Raji (cell line): ENCODE data around the gene ZNF821.

Experiments used
- POLR2A ChIP-seq: IDR thresholded peaks from 2 replicates; pipeline ENCODE4 v1.6.1; 2011; ENCODE audit warnings: low read depth, low read length, control low read depth; ENCODE audit not compliant: insufficient read depth

The ZNF821 gene

DNA sequence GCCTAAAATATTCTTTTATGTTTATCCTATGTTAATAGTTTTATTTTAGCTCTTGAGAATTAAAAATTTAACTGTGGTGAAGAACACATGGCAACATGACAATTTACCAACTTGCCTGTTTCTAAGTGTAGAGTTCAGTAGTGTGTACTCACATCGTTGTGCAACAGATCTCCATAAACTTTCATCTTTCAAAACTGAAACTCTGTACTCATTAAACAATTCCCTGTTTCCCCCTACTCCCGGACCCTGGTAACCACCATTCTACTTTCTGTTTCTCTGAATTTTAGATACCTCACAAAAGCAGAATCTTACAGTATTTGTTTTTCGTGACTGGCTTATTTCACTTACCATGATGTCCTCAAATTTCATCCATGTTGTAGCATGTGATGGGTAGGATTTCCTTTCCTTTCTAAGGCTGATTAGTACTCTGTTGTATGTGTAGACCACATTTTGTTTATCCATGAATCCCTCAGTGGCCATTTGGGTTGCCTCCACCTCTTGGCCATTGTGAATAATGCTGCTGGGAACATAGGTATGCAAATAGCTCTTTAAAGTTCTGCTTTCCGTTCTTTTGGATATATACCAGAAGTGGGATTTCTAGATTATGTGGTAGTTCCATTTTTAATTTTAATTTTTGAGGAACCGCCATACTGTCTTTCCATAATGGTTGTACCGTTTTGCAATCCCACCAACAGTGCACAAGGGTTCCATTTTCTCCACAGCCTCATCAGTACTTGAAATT is 28.7 kb upstream of the ZNF821 start:
- no peak for TF ChIP-seq POLR2A

DNA sequence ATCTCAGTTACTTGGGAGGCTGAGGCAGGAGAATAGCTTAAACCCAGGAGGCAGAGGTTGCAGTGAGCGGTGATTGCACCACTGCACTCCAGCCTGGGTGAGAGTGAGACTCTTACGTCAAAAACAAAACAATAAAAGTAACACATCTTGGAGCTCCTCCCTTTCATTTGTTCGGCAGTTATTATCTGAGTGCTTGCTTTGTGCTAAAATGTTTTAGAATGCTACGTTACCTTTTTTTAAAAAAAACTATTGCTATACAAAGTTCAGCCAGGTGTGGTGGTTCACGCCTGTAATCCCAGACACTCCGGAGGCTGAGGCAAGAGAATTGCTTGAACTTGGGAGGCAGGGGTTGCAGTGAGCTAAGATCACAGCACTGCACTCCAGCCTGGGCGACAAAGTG is 27.1 kb upstream of the ZNF821 start:
- TF ChIP-seq POLR2A: no peak

DNA sequence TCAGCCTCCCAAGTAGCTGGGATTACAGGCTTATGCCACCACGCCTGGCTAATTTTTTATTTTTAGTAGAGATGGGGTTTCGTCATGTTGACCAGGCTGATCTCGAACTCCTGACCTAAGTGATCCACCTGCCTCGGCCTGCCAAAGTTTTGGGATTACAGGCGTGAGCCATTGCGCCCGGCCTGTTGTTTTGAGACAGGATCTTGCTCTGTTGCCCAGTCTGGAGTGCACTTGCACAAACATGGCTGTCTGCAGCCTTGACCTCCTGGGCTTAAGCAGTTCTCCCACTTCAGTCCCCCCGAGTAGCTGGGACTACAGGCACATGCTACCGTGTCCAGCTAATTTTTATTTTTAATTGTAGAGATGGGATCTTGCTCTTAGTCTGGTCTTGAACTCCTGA is 20.3 kb upstream of the ZNF821 start:
- no peak for TF ChIP-seq POLR2A

DNA sequence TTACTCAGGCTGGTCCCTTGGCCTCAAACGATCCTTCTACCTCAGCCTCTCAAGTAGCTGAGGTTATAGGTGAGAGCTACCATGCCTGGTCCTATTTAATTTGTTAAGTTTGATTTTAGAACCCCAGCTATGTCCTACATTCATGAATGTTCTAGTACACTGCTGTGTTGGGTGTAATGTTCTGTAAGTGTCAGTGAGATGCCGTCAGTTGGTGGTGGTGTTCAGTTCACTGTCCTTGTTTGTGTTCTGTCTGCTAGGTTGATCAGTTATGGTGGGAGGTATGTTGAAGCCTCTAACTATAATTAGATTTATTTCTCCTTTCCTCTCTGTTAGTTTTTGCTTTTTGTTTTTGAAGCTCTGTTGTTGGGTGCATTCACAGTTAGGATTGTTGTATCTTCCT is 19.6 kb upstream of the ZNF821 start:
- no peak for TF ChIP-seq POLR2A

DNA sequence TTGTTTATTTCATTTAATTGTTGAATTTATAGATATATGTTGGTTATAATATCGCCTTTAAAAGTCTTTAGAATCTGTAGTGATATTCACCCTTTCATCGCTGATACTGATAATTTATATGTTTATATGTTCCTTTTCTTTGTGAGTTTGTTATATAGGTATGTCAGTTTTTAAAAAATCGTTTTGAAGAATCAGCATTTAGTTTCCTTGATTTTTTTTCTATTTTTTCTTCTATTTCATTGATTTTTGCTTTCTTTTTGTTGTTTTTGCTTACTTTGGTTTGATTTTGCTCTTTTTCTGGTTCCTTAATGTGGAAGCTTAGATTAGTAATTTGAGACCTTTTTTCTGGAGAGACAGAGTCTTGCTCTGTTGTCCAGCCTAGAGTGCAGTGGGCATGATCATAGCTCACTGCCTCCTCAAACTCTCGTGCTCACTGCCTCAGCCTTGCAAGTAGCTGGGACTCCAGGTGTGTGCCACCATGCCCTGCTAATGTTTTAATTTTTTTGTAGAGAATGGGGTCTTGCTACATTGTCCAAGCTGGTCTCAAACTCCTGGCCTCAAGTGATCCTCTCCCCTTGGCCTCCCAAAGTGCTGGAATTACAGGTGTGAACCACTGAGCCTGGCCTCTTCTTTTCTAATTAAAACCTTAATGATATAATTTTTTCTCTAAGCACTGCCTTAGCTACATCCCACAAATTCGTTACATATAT is 18.8 kb upstream of the ZNF821 start:
- no peak for TF ChIP-seq POLR2A

DNA sequence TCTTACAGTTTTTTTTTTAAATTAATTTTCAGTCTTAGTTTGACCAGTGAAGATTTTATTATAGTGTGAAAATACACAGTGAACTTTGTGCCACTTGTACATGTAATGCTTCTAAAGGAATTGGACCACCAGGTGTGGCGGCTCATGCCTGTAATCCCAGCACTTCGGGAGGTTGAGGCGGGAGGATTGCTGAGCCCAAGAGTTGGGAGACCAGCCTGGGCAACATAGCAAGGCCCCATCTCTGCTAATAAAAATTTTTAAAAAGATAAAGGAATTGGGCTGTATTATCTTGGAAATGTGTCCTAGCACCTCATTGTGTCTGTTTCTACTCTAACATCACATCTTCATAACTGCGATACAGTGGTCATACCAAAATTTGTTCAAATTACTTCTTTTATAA is 15.2 kb upstream of the ZNF821 start:
- no peak for TF ChIP-seq POLR2A

DNA sequence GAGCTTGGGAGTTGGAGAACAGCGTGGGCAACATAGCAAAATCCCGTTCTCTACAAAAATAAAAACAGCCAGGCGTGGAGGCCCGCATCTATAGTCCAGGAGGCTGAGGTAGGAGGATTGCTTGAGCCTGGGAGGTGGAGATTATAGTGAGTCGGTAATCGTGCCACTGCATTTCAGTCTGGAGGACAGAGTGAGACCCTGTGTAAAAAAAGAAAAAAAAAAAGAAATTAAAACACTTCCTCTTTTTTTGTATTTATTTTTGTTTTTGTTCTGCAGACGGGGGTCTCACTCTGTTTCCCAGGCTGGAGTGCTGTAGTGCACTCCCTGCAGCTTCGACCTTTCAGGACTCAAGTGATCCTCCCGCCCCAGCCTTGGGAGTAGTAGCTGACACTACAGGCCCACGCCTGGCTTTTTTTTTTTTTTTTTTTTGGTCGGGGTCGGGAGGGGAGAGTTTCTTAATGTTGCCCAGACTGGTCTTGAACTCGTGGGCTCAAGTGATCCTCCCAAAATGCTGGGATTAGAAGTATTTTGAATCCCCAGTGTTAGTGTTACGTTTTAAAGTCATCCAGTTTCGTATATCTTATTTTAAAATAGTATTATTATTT is 12.9 kb upstream of the ZNF821 start:
- no peak for TF ChIP-seq POLR2A

DNA sequence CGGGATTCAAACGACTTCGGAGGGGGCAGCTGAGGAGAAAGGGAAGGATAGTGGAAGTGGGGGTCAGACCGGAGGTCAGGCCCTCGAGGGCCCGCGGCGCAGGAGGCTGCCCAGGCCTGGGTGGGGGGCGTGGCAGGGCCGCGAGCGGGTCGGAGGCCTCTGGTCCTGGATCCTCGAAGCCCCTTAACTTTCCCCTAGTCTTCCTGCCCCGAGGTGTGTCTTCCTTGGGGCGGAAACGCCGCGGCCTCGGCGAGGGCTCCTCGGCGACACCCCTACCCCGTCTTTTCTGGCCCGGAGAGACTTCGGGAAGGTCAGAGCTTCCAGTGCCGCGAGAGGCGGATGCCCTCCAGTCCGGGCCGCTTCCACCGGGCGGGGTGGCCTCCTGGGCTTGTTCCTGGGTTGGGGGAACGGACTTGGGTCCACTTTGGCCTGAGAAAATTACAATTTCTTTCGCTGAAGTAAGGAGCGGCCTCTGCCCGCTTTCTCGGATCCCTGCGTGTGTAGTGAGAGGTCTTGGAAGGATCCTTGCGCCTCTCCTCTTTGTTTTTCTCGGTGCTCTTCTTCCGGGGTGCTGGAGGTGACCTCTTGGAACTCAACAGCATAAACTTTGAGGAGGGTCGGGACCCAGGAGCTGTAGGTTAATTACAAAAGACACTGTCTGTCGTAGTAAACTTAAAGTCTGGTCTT is 11.8 kb upstream of the ZNF821 start:
- no peak for TF ChIP-seq POLR2A

DNA sequence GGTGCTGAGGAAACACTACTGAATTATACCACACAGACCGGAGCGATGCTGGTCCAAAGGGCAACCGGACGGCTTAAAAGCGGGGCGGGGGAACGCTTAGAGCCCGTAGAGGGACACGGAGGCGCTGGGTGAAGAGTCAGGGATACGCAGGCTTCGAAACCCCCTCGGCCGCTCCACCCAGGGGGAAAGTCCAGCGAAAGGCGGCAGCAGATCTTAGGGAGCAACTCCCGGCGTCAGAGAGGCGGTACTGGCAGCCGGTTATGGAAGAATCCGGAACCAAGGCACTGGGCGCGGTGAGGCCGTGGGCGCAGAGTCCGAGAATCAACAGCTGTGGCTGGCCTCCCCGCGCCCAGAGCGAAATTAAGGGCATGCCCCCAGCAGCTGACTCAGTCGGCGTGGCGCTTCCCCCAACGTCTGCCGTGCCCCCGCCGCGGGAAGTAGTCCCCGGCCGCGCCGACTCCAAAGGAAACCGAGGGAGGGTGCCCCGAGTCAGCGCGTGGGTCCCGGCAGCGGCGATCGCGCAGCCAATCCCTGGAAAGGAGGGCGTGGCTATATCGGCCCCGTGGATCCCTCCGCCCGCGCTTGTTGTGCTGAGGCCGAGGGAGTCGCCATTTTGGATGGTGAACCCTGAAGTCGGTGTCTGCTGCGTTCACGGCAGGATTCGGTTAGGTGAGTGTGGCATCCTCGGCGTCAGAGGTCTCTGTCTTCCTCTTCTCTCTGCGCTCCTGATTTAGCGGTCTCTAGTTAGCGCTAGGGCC is 11.1 kb upstream of the ZNF821 start, which contains the start of gene IST1:
Gene IST1 (plus strand): TSS at position 611 of the 758 bp plus-strand sequence. CDS start 20,110 bp downstream, outside the sequence.
- TF ChIP-seq POLR2A: peak; percentile 95

DNA sequence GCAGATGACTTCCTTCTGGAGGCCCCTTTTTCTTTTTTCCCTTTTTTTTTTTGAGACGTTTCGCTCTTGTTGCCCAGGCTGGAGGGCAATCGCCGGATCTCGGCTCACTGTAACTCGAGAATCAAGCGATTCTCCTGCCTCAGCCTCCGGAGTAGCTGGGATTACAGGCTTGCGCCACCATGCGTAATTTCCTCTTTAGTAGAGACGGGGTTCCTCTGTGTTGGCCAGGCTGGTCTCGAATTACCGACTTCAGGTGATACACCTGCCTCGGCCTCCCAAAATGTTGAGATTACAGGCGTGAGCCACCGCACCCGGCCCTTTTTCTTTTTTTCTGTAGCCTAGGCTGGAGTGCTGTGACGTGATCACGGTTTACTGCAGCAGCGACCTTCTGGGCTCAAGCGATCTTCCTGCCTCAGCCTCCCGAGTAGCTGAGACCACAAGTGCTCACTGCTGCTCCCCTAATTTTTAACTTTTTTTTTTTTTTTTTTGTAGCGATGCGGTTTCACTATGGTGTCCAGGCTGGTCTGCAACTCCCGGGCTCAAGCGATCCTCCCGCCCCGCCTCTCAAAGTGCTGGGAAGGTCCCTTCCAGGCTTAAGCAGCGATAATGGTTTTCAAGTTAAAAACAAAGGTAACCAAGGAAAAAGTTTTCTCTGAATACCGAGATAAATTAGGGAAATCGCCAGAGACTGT is 10.4 kb upstream of the ZNF821 start:
- TF ChIP-seq POLR2A: no peak

DNA sequence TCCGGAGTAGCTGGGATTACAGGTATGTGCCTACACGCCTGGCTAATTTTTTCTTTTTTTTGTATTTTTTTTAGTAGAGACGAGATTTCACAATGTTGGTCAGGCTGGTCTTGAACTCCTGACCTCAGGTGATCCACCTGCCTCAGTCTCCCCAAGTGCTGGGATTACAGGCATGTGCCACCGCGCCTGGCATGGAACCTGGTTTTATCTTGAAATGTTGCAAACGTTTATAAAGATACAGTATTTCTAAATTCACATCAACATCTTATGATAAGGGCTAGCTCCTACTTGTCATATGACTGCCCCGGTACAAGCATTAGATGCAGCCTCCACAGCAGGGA is 9.9 kb upstream of the ZNF821 start:
- TF ChIP-seq POLR2A: no peak

DNA sequence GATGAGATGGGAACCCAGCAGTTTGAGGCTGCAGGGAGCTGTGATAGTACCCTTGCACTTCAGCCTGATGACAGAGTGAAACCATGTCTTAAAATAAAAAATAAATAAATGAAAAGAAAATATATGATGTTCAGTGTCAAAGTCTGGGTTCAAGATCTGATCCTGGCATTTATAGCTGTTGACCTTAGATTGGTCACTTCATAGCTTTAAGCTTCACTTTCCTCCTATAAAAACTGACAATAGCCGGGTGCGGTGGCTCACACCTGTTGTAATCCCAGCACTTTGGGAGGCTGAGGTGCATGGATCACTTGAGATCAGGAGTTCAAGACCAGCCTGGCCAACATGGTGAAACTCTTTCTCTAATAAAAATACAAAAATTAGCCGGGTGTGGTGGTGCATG is 5.2 kb upstream of the ZNF821 start:
- TF ChIP-seq POLR2A: no peak

DNA sequence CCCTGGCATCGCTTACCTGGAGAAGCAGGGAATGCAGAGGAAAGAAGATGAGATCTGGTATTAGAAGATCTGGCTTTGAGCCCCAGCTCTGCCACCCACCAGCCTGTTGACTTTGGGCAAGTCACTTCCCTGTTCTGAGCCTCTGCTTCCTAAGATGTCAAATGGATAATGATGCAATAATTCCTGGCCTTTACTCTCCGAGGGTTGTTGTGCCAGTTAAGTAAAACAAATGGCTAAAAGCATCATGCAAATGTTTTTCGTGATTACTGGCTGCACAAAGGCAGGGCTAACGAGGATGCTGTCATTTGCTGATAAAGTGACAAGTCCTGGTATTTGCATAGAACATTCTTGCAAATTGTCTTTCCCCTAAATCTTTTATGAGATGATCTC is 1.3 kb upstream of the ZNF821 start:
- no peak for TF ChIP-seq POLR2A

DNA sequence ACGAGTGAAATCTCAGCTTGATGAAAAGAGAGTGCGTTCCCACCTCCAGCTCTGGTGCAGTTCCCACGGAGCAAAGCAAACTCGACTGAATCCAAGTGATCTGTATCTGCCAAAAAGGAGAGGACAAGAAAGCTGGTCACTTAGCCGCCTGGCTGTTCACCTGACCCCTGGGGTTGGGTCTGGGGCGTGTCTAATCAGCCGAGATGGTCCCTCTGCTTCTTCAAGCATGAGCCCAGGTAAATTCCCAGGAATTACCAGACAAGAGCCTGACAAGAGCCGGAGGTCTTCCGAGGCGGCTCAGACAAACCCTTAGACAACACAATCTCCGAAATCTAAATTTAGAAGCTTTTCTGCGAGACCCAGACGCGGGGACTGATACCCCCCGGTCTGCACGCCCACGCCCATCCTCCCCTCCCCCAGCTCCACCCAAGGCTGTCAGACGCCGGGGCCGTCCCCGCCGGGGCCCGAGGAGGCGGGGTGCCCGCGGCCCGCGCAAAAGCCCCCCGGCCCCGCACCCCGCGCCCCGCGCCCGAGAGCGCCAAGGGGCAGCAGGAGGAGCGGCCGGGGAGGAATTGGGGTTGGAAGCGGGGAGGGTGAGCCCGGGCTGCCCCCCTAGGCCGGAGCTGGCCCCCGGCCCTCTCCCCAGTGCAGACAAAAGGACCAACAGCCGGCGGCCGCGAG is 674 bp downstream of the ZNF821 start:
- TF ChIP-seq POLR2A: no peak
